ENCODE data around the gene TJP1. TPM values are rescaled to one million over a fixed set of nuclear protein-coding genes. Genes with fewer than 3 reads are reported as not detected.

Gene TJP1
- total RNA-seq, 4 donors from 2014 or later: 45.4 to 112 (median 88.3) TPM

DNA sequence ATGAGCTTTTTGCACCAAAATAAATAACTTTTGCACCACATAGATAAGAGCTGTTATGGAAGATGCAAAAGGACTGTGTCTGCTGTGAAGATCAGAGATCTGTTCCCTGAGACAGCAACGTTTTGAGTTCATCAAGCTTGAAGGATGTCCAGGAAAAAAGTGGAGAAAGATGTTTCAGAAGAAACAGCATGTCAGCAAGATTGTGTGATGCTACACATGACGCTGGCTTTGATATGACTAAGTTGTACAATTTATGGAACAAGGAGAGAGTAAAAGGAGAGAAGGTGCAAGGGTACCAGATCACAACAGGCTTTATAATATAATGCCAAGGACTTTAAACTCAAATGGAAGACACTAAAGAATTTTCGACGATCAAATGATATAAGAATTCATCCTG, 16.6 kb downstream of the TJP1 start:
- TF ChIP-seq POLR2A (IDR thresholded peaks at IDR 0.05): no peak
- TF ChIP-seq, protein P1, sequence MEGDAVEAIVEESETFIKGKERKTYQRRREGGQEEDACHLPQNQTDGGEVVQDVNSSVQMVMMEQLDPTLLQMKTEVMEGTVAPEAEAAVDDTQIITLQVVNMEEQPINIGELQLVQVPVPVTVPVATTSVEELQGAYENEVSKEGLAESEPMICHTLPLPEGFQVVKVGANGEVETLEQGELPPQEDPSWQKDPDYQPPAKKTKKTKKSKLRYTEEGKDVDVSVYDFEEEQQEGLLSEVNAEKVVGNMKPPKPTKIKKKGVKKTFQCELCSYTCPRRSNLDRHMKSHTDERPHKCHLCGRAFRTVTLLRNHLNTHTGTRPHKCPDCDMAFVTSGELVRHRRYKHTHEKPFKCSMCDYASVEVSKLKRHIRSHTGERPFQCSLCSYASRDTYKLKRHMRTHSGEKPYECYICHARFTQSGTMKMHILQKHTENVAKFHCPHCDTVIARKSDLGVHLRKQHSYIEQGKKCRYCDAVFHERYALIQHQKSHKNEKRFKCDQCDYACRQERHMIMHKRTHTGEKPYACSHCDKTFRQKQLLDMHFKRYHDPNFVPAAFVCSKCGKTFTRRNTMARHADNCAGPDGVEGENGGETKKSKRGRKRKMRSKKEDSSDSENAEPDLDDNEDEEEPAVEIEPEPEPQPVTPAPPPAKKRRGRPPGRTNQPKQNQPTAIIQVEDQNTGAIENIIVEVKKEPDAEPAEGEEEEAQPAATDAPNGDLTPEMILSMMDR (IDR thresholded peaks at IDR 0.05): no peak
- H3K4me1 ChIP-seq: peaks cover 0 to 22% (median 0%) of the 10 kb centered on the region in 4 donors
- no peaks in the 10 kb centered on the region for H3K36me3 ChIP-seq
- H3K27ac ChIP-seq: no peak overlapping the region
- H3K9me3 ChIP-seq: no peaks in the 10 kb centered on the region
- H3K27me3 ChIP-seq: no peaks in the 10 kb centered on the region
- DNase-seq: no peak
- no peak overlapping the region for H3K4me3 ChIP-seq

GRCh38 chr15:29805043-29805707, 17.1 kb downstream of the TJP1 start:
- DNase-seq: no peak

DNA sequence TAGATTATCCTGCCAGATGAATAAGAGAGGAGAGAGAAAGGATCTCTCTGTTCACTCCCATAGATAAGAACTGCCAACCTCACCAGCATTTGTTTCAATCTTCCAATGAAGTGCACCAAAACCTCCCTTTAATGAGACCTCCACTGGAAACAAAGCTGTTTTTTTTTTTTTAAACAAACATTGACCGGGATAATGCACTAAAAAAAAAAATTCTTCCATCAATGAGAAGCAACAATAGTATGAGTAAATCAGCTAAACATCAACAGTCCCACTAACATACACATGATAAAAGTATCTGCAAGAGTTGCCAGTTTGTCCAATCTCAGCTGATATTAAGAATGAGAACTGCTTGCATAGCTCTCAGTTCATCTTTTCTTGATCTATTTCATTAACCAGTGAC, 19.9 kb downstream of the TJP1 start:
- TF ChIP-seq, protein P1 (IDR thresholded peaks at IDR 0.05): no peak
- TF ChIP-seq POLR2A (IDR thresholded peaks at IDR 0.05): no peak
- H3K4me1 ChIP-seq: peaks cover 0 to 22% (median 0%) of the 10 kb centered on the region in 4 donors

More at GRCh38 chr15:29805043-29805707, 17.1 kb downstream of the TJP1 start:
- H3K27ac ChIP-seq: no peak overlapping the region
- H3K4me1 ChIP-seq: peaks cover 0 to 22% (median 0%) of the 10 kb centered on the region in 4 donors
- H3K4me3 ChIP-seq: no peak overlapping the region
- H3K9me3 ChIP-seq: no peaks in the 10 kb centered on the region
- H3K27me3 ChIP-seq: no peaks in the 10 kb centered on the region
- no peaks in the 10 kb centered on the region for H3K36me3 ChIP-seq
- no peak for TF ChIP-seq POLR2A (IDR thresholded peaks at IDR 0.05)
- TF ChIP-seq, protein P1 (IDR thresholded peaks at IDR 0.05): no peak

DNA sequence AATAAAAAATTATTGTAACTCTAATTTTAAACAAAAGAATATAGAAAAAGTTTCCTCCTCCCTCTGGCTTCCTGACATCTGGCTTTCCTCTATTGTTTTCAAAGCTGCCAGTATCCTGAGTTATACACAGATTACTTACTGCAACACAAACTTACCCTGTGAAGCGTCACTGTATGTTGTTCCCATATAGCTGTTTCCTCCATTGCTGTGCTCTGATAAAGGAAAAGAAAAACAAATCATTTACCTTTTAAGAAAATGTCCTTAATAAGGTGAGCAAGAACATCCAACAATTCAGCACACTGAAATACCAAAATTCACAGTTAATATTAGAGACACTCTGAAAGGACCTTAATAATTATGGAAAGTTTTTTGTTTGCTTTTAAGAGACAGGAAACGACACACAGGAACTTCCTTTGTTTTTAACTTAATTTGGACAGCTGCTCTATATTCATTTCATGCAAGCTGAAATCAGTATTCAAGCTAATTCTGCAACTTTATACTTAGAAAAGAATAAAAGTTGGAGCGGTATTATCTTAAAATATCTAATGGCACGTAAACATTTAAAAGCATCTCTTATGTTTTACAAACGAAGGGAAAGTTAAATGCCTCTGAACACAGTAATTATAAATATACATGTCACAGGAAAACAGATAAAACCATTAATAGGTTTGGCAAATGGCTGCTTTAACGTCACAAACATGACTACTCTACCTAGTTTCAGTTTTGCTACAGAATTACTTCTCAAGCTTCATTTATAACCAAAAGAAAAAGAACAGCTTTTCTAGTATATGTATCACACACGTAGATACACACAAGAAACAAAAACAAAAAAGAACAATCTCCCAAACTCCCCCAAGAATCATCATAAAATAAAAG, 21.5 kb downstream of the TJP1 start:
- Histone ChIP-seq H3K36me3 (no peaks in the 10 kb centered on the region), H3K4me1 (peaks cover 0 to 18% (median 0%) of the 10 kb centered on the region in 4 donors), H3K9me3 (no peaks in the 10 kb centered on the region), H3K27ac (no peak overlapping the region), H3K4me3 (no peak overlapping the region), H3K27me3 (no peaks in the 10 kb centered on the region)
- no peak for DNase-seq
- TF ChIP-seq, protein P1 (IDR thresholded peaks at IDR 0.05): no peak
- no peak for TF ChIP-seq POLR2A (IDR thresholded peaks at IDR 0.05)

More for the DNA sequence above, 19.9 kb downstream of the TJP1 start:
- Histone ChIP-seq H3K36me3 (no peaks in the 10 kb centered on the region), H3K9me3 (no peaks in the 10 kb centered on the region), H3K4me3 (no peak overlapping the region), H3K27ac (no peak overlapping the region), H3K27me3 (no peaks in the 10 kb centered on the region)
- DNase-seq: no peak

DNA sequence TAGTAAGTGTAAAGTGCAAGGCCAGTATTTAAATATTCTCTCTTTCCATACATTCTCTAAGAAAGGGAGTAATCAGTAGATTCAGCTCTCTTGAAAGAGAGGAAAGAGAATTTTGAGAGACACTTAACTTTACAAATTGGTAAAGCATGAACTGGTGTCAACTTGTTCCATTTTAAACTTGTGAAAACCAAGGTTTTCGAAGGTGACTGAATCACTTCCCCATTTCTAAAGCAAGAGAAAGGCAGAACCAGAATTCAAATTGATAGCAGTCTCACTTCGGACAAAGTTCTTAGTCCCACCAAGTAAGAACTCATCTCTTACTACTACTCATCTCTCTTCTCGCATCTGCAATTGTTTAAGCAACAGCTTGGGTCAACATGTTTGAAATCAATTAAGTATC, 22.4 kb downstream of the TJP1 start:
- no peak for TF ChIP-seq POLR2A (IDR thresholded peaks at IDR 0.05)
- TF ChIP-seq, protein P1 (IDR thresholded peaks at IDR 0.05): no peak
- no peak overlapping the region for H3K27ac ChIP-seq
- DNase-seq: no peak
- H3K36me3 ChIP-seq: no peaks in the 10 kb centered on the region
- peaks cover 0 to 9% (median 0%) of the 10 kb centered on the region in 4 donors for H3K4me1 ChIP-seq
- no peaks in the 10 kb centered on the region for H3K27me3 ChIP-seq
- no peak overlapping the region for H3K4me3 ChIP-seq
- no peaks in the 10 kb centered on the region for H3K9me3 ChIP-seq
